Ishikawa (cell line): Measurements from ENCODE around the gene HS3ST5.

Experiments
- CEBPB ChIP-seq: IDR thresholded peaks from 2 replicates; pipeline ENCODE4 v1.6.1; 2012
- CREB1 ChIP-seq: IDR thresholded peaks from 2 replicates; pipeline ENCODE4 v1.6.1; 2012; ENCODE audit warnings: low read depth
- EGR1 ChIP-seq: IDR thresholded peaks from 2 replicates; pipeline ENCODE4 v1.6.1; 2012
- EP300 ChIP-seq: IDR thresholded peaks from 2 replicates; pipeline ENCODE4 v1.6.1; 2012; ENCODE audit warnings: borderline replicate concordance
- FOXM1 ChIP-seq: IDR thresholded peaks from 2 replicates; pipeline ENCODE4 v1.6.1; 2012; ENCODE audit warnings: low read depth, borderline replicate concordance
- MAX ChIP-seq: IDR thresholded peaks from 2 replicates; pipeline ENCODE4 v1.6.1; 2012
- NFIC ChIP-seq: IDR thresholded peaks from 2 replicates; pipeline ENCODE4 v1.6.1; 2012
- RAD21 ChIP-seq: IDR thresholded peaks from 2 replicates; pipeline ENCODE4 v1.6.1; 2012; ENCODE audit warnings: low read depth
- REST ChIP-seq: IDR thresholded peaks from 2 replicates; pipeline ENCODE4 v1.6.1; 2012; ENCODE audit warnings: low read depth, mild to moderate bottlenecking
- TAF1 ChIP-seq: IDR thresholded peaks from 2 replicates; pipeline ENCODE4 v1.6.1; 2012; ENCODE audit warnings: low read depth, mild to moderate bottlenecking
- TCF12 ChIP-seq: IDR thresholded peaks from 2 replicates; pipeline ENCODE4 v1.6.1; 2012; ENCODE audit warnings: low read depth
- TEAD4 ChIP-seq: IDR thresholded peaks from 2 replicates; pipeline ENCODE4 v1.6.1; 2012
- USF1 ChIP-seq: IDR thresholded peaks from 2 replicates; pipeline ENCODE4 v1.6.1; 2012
- YY1 ChIP-seq: IDR thresholded peaks from 2 replicates; pipeline ENCODE4 v1.6.1; 2012; ENCODE audit warnings: low read depth
- ZBTB7A ChIP-seq: IDR thresholded peaks from 2 replicates; pipeline ENCODE4 v1.6.1; 2012; ENCODE audit warnings: low read depth

HS3ST5 gene

GRCh38 chr6:114096561-114097172, 246.2 kb downstream of the HS3ST5 start:
- TF ChIP-seq MAX (no peak), RAD21 (peak; percentile 60)

- TF ChIP-seq EGR1 (no peak), TAF1 (no peak), RAD21 (no peak), TCF12 (no peak), USF1 (no peak), REST (no peak), FOXM1 (no peak), TEAD4 (no peak), YY1 (no peak), CREB1 (no peak), EP300 (no peak)
These were observed 249.9 kb downstream of the HS3ST5 start for GRCh38 chr6:114092943-114093342.

GRCh38 chr6:114090626-114091025, 252.2 kb downstream of the HS3ST5 start:
- TF ChIP-seq RAD21 (no peak), TCF12 (no peak), CEBPB (no peak), YY1 (no peak), TEAD4 (no peak), EP300 (no peak), CREB1 (no peak), USF1 (no peak), NFIC (no peak), REST (no peak), ZBTB7A (no peak), TAF1 (no peak), EGR1 (no peak), MAX (no peak), FOXM1 (no peak)

- TF ChIP-seq EGR1 (no peak), RAD21 (no peak), USF1 (no peak), TAF1 (no peak), FOXM1 (no peak), ZBTB7A (no peak), CREB1 (no peak), REST (no peak), TCF12 (no peak), YY1 (no peak), MAX (no peak), TEAD4 (no peak), CEBPB (no peak), EP300 (no peak), NFIC (no peak)
These were observed 255.3 kb downstream of the HS3ST5 start for GRCh38 chr6:114087496-114087895.
